Neural progenitor cell (in vitro differentiated cells): ENCODE measurements around the gene ACSM5. TPM values are rescaled to one million over a fixed set of nuclear protein-coding genes. Genes with fewer than 3 reads are reported as not detected.
"Not testable (repeated sequence)": the region's sequence is repeated elsewhere in the genome, so short reads cannot be mapped to it uniquely, and the experiment has no call there.

Experiments used
- DNase-seq: peaks from one replicate; pipeline ENCODE4 v3.0.0-alpha.2; 2016; ENCODE audit warnings: low spot score
- H2AFZ ChIP-seq: fragments of 200-600 bp; sonication (generic); replicated peaks from 2 replicates; pipeline ENCODE4 v1.6.1; 2016; ENCODE audit warnings: antibody characterized with exemption
- H3F3A ChIP-seq: fragments of 200-600 bp; sonication (generic); 2 replicates; pipeline ENCODE4 v1.6.1; 2016; ENCODE audit warnings: antibody characterized with exemption, low read depth
- H3K27ac ChIP-seq: fragments of 200-600 bp; sonication (generic); 2 replicates; pipeline ENCODE4 v1.5.1; 2016; ENCODE audit warnings: mild to moderate bottlenecking
- H3K27me3 ChIP-seq: fragments of 200-600 bp; sonication (generic); 2 replicates; pipeline ENCODE4 v1.6.1; 2016; ENCODE audit warnings: mild to moderate bottlenecking, moderate library complexity
- H3K36me3 ChIP-seq: fragments of 200-600 bp; sonication (generic); 2 replicates; pipeline ENCODE4 v1.5.1; 2016
- H3K4me1 ChIP-seq: fragments of 200-600 bp; sonication (generic); 2 replicates; pipeline ENCODE4 v1.6.1; 2016; ENCODE audit warnings: mixed run types
- H3K4me2 ChIP-seq: fragments of 200-600 bp; sonication (generic); 2 replicates; pipeline ENCODE4 v1.6.1; 2016
- H3K4me3 ChIP-seq: fragments of 200-600 bp; sonication (generic); 2 replicates; pipeline ENCODE4 v1.5.1; 2016
- H3K79me2 ChIP-seq: fragments of 200-600 bp; sonication (generic); 2 replicates; pipeline ENCODE4 v1.6.1; 2016; ENCODE audit warnings: low read depth
- H3K9ac ChIP-seq: fragments of 200-600 bp; sonication (generic); 2 replicates; pipeline ENCODE4 v1.6.1; 2016
- H3K9me3 ChIP-seq: fragments of 200-600 bp; sonication (generic); 2 replicates; pipeline ENCODE4 v1.5.1; 2016; ENCODE audit warnings: low read depth
- H4K20me1 ChIP-seq: fragments of 200-600 bp; sonication (generic); 2 replicates; pipeline ENCODE4 v1.6.1; 2016; ENCODE audit warnings: low read depth
- H3K27ac Mint-ChIP-seq: 3 replicates; pipeline ENCODE4 v1.8.0; 2021; ENCODE audit warnings: mixed read lengths
- H3K27me3 Mint-ChIP-seq: 2 replicates; pipeline ENCODE4 v1.8.0; 2022; ENCODE audit warnings: low read depth, mild to moderate bottlenecking, inconsistent platforms, moderate library complexity, mixed read lengths; ENCODE audit not compliant: insufficient read depth
- H3K36me3 Mint-ChIP-seq: 3 replicates; pipeline ENCODE4 v1.8.0; 2021; ENCODE audit warnings: mixed read lengths
- H3K4me1 Mint-ChIP-seq: 3 replicates; pipeline ENCODE4 v1.8.0; 2021; ENCODE audit warnings: mixed read lengths
- H3K4me3 Mint-ChIP-seq: 3 replicates; pipeline ENCODE4 v1.8.0; 2021; ENCODE audit warnings: mild to moderate bottlenecking, moderate library complexity, mixed read lengths
- H3K9me3 Mint-ChIP-seq: 3 replicates; pipeline ENCODE4 v1.8.0; 2020; ENCODE audit warnings: mixed read lengths
- CTCF ChIP-seq: fragments of 200-600 bp; sonication (generic); IDR thresholded peaks from 2 replicates; pipeline ENCODE4 v1.5.1; 2017; ENCODE audit warnings: antibody characterized with exemption, mild to moderate bottlenecking
- EZH2 ChIP-seq: fragments of 200-600 bp; sonication (generic); IDR thresholded peaks from 2 replicates; pipeline ENCODE4 v1.6.1; 2017; ENCODE audit warnings: antibody characterized with exemption, mild to moderate bottlenecking, moderate library complexity
- EZH2phosphoT487 ChIP-seq: fragments of 200-600 bp; sonication (generic); IDR thresholded peaks from 2 replicates; pipeline ENCODE4 v1.6.1; 2017; ENCODE audit warnings: antibody characterized with exemption
- total RNA-seq: library from RNA; depleted of rRNA; stranded (reverse); fragments of >200 nt; gene quantifications from 2 replicates; pipeline ENCODE4 v1.2.3, GENCODE V29; 2015; ENCODE audit warnings: low replicate concordance

ACSM5 gene
- total RNA-seq, 1 donor from 2014 or later: not detected

DNA sequence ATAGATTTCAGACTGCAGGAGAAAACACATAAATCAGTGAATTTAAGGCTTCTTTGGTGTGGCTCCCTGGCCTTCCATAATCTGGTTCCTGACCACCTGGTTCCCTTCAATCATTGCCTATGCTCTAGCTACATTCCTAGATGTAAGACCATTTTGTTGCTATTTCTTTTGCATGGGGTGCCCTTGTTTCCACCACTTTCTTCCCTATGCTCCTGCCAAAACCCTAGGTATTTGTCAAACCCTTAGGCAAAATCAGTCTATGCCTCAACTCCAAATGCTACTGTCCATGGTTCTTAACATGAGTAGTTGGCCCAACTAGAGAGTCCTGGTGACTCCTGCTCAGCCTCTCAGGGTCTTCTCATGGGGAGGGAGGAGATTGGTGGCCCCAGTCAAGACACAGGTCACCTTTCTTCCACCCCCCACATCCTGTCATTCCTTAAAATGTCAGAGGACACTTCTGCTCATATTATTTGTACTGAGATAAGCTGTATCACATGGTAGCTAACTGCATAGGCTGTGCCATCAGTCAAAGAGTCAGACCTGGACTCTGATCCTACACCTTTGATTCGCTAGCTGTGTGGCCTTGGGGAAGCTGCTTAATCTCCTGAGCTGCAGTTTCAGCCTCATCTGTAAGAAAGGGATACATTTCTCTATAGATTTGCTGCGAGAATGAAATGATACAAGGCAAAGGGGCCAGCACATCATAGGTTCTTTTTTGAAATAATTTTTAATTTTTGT is 15.0 kb downstream of the ACSM5 start:
- no peak for DNase-seq
- no peaks in the 10 kb centered on the region for H3K79me2 ChIP-seq
- no peak overlapping the region for H3K27ac Mint-ChIP-seq
- no peak overlapping the region for H3K9ac ChIP-seq
- H3K4me3 Mint-ChIP-seq: no peak overlapping the region
- H3K4me1 ChIP-seq: no peaks in the 10 kb centered on the region
- no peaks in the 10 kb centered on the region for H4K20me1 ChIP-seq
- peaks cover 4% of the 10 kb centered on the region for H3K27me3 Mint-ChIP-seq
- no peak overlapping the region for H3K4me2 ChIP-seq
- H3K4me1 Mint-ChIP-seq: no peaks in the 10 kb centered on the region
- TF ChIP-seq EZH2phosphoT487: no peak
- TF ChIP-seq CTCF: no peak
- TF ChIP-seq EZH2: no peak
- no peak overlapping the region for H2AFZ ChIP-seq
- no peaks in the 10 kb centered on the region for H3K27me3 ChIP-seq
- H3K36me3 Mint-ChIP-seq: no peaks in the 10 kb centered on the region
- no peak overlapping the region for H3K27ac ChIP-seq
- H3K36me3 ChIP-seq: no peaks in the 10 kb centered on the region
- no peaks in the 10 kb centered on the region for H3K9me3 Mint-ChIP-seq
- no peak overlapping the region for H3K4me3 ChIP-seq
- no peaks in the 10 kb centered on the region for H3F3A ChIP-seq
- H3K9me3 ChIP-seq: no peaks in the 10 kb centered on the region

- H4K20me1 ChIP-seq, H3F3A ChIP-seq, H3K27ac ChIP-seq, H3K9me3 Mint-ChIP-seq, H3K27me3 Mint-ChIP-seq, H3K36me3 Mint-ChIP-seq, H3K27me3 ChIP-seq, H3K4me3 ChIP-seq, H3K4me1 ChIP-seq, H3K4me3 Mint-ChIP-seq, H3K9me3 ChIP-seq, H3K27ac Mint-ChIP-seq, H3K9ac ChIP-seq, H3K36me3 ChIP-seq, H3K79me2 ChIP-seq, H2AFZ ChIP-seq, H3K4me2 ChIP-seq, DNase-seq, H3K4me1 Mint-ChIP-seq: not testable (repeated sequence)
Observed at GRCh38 chr16:20427401-20427797, 18.1 kb downstream of the ACSM5 start.

GRCh38 chr16:20429499-20429898 is 20.2 kb downstream of the ACSM5 start:
- H4K20me1 ChIP-seq, H2AFZ ChIP-seq, H3K36me3 Mint-ChIP-seq, H3K4me3 ChIP-seq, H3F3A ChIP-seq, H3K9ac ChIP-seq, H3K9me3 Mint-ChIP-seq, H3K27ac ChIP-seq, H3K27me3 Mint-ChIP-seq, H3K4me3 Mint-ChIP-seq, H3K9me3 ChIP-seq, H3K27me3 ChIP-seq, H3K79me2 ChIP-seq, H3K4me2 ChIP-seq, DNase-seq, H3K4me1 ChIP-seq, H3K36me3 ChIP-seq, H3K27ac Mint-ChIP-seq: not testable (repeated sequence)
- H3K4me1 Mint-ChIP-seq: peaks cover 10% of the 10 kb centered on the region

DNA sequence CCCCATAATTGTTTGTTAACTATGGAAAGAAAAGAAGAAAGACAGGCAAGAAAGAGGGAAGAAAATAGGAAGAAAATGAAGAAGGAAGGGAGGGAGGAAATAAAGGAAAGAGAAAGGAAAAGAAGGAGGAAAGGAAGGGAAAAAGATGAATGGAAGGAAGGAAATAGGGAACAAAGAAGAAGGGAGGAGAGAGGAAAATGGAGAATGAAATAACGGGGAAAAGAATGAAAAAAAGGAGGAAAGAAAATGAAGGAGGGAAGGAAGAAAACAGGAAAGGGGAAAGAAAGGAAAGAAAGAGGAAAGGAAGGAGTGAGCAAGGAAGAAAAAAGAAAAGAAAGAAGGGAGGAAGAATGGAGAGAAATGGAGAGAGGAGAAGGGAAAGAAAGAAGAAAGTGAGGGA is 21.1 kb downstream of the ACSM5 start:
- H3K79me2 ChIP-seq, H4K20me1 ChIP-seq, H3K27ac Mint-ChIP-seq, H3K9me3 Mint-ChIP-seq, DNase-seq, H3K9ac ChIP-seq, H3F3A ChIP-seq, H3K27me3 ChIP-seq, H3K4me3 ChIP-seq, H2AFZ ChIP-seq, H3K36me3 ChIP-seq, H3K27me3 Mint-ChIP-seq, H3K36me3 Mint-ChIP-seq, H3K4me3 Mint-ChIP-seq, H3K27ac ChIP-seq, H3K9me3 ChIP-seq, H3K4me2 ChIP-seq, H3K4me1 ChIP-seq: not testable (repeated sequence)
- peaks cover 10% of the 10 kb centered on the region for H3K4me1 Mint-ChIP-seq

GRCh38 chr16:20430948-20431347 is 21.6 kb downstream of the ACSM5 start:
- H3K4me2 ChIP-seq: no peak overlapping the region
- no peaks in the 10 kb centered on the region for H3K36me3 Mint-ChIP-seq
- H3K27ac Mint-ChIP-seq: no peak overlapping the region
- H3F3A ChIP-seq: no peaks in the 10 kb centered on the region
- DNase-seq: no peak
- H3K4me3 ChIP-seq: no peak overlapping the region
- H4K20me1 ChIP-seq: no peaks in the 10 kb centered on the region
- H2AFZ ChIP-seq: no peak overlapping the region
- H3K4me1 Mint-ChIP-seq: peaks cover 10% of the 10 kb centered on the region
- no peak overlapping the region for H3K27ac ChIP-seq
- no peaks in the 10 kb centered on the region for H3K4me1 ChIP-seq
- H3K27me3 Mint-ChIP-seq: no peaks in the 10 kb centered on the region
- no peaks in the 10 kb centered on the region for H3K9me3 Mint-ChIP-seq
- no peak for TF ChIP-seq EZH2phosphoT487
- TF ChIP-seq CTCF: no peak
- no peak for TF ChIP-seq EZH2
- no peaks in the 10 kb centered on the region for H3K27me3 ChIP-seq
- H3K79me2 ChIP-seq: no peaks in the 10 kb centered on the region
- H3K4me3 Mint-ChIP-seq: no peak overlapping the region
- no peak overlapping the region for H3K9ac ChIP-seq
- no peaks in the 10 kb centered on the region for H3K36me3 ChIP-seq
- no peaks in the 10 kb centered on the region for H3K9me3 ChIP-seq

DNA sequence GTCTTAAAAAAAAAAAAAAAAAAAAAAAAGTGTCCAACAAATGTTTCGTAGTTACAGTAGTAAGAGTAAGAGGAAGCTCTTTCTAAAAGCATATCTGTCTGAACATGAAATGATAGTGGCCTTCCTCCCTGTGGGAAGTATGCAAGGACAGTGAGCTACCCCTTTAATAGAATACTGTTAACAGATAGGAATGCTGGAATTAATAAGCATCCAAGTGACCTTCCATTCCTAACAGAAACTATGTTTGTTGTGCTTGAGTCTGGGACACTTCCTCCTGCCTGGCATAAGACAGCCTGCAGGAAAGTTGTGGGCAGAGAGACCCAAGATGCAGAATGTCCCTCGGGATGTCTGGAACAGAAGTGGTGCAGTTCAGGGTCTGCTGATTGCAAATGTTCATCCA is 29.6 kb downstream of the ACSM5 start:
- not testable (repeated sequence) for H3K4me3 ChIP-seq, H3K27ac Mint-ChIP-seq, H3K27ac ChIP-seq, H4K20me1 ChIP-seq, H3K4me2 ChIP-seq, H3K9ac ChIP-seq, H3K36me3 Mint-ChIP-seq, H3K36me3 ChIP-seq, DNase-seq, H3K27me3 Mint-ChIP-seq, H3K9me3 Mint-ChIP-seq, H3K79me2 ChIP-seq, H3K4me1 Mint-ChIP-seq, H3K4me1 ChIP-seq, H3K27me3 ChIP-seq, H3F3A ChIP-seq, H2AFZ ChIP-seq, H3K9me3 ChIP-seq, H3K4me3 Mint-ChIP-seq
